HCT116 (cell line): ENCODE data around the gene POT1. TPM values are rescaled to one million over a fixed set of nuclear protein-coding genes. Genes with fewer than 3 reads are reported as not detected.

Source experiments
- ATAC-seq: fragments of 200-7000 bp; cut with Tn5 transposase; 2 replicates; pipeline ENCODE4 v1.9.1; 2020; ENCODE audit warnings: mild to moderate bottlenecking, moderate library complexity
- BruUV-seq: library from RNA; stranded (reverse); fragments of 400-500 nt; replicated peaks from 2 replicates; lab custom pipeline; 2021; lab: Mats Ljungman, UMichigan
- CTCF ChIA-PET: fragments of 300-600 bp; sonication (Branson Sonifier 250); formaldehyde crosslinking; loops from one replicate; lab custom pipeline; 2021; ENCODE audit warnings: antibody characterized with exemption; lab: Charles Lee
- POLR2A ChIA-PET: fragments of 300-600, 350-600 bp; sonication (Branson Sonifier 250); formaldehyde crosslinking; loops from one replicate; lab custom pipeline; 2021; ENCODE audit warnings: antibody characterized with exemption; lab: Charles Lee
- RAD21 ChIA-PET, 2 experiments: fragments of 300-600 bp; sonication (Branson Sonifier 250); formaldehyde crosslinking; loops; one replicate each; lab custom pipeline; 2023; ENCODE audit warnings: low total read pairs in 2 of 2; ENCODE audit not compliant: uncharacterized antibody in 2 of 2, unreplicated experiment in 2 of 2, low non-redundant PET in 1 of 2; lab: Charles Lee
- DNase-seq: peaks from one replicate; pipeline ENCODE4 v3.0.0-alpha.2; 2010; ENCODE audit warnings: low read depth, low spot score
- H2AFZ ChIP-seq: fragments of 200-600 bp; shearing (Covaris generic), sonication (generic); 2 replicates; pipeline ENCODE4 v1.6.1; 2017; ENCODE audit warnings: low read depth, mixed run types, mixed read lengths, antibody characterized with exemption, low read length; ENCODE audit not compliant: poor library complexity, severe bottlenecking
- H3K27ac ChIP-seq: 2 replicates; pipeline ENCODE4 v1.5.1; 2012; ENCODE audit warnings: low read depth, low read length
- H3K27me3 ChIP-seq: fragments of 200-600 bp; sonication (generic); 2 replicates; pipeline ENCODE4 v1.6.1; 2016; ENCODE audit warnings: mixed run types, low read length, mixed read lengths; ENCODE audit not compliant: insufficient read depth
- H3K36me3 ChIP-seq, 2 experiments: fragments of 200-500 bp in 1 of 2; fragments of 200-600 bp in 1 of 2; sonication (Bioruptor generic) in 1 of 2; sonication (generic) in 1 of 2; 2 replicates each; pipeline versions ENCODE4 v1.5.1 to v1.6.1; 2014 to 2016; ENCODE audit warnings: low read length in 2 of 2, inconsistent platforms in 1 of 2, mixed read lengths in 1 of 2, mixed run types in 1 of 2; ENCODE audit not compliant: insufficient read depth in 2 of 2, control insufficient read depth in 1 of 2
- H3K4me1 ChIP-seq, 2 experiments: fragments of 200-600 bp in 1 of 2; sonication (generic) in 1 of 2; 2 replicates each; pipeline versions ENCODE4 v1.5.1 to v1.6.1; 2012 to 2017; ENCODE audit warnings: low read length in 2 of 2, inconsistent platforms in 1 of 2, mild to moderate bottlenecking in 1 of 2, mixed read lengths in 1 of 2, mixed run types in 1 of 2, moderate library complexity in 1 of 2; ENCODE audit not compliant: insufficient read depth in 2 of 2, control insufficient read depth in 1 of 2
- H3K4me2 ChIP-seq: fragments of 200-600 bp; sonication (generic); 2 replicates; pipeline ENCODE4 v1.6.1; 2017; ENCODE audit warnings: mixed run types, low read length, mixed read lengths
- H3K4me3 ChIP-seq, 2 experiments: fragments of 200-600 bp in 1 of 2; sonication (generic) in 1 of 2; replicated peaks in 1 of 2; 2 replicates each; pipeline ENCODE4 v1.5.1; 2011 to 2016; ENCODE audit warnings: low read length in 2 of 2, control low read depth in 1 of 2, low read depth in 1 of 2, mild to moderate bottlenecking in 1 of 2, mixed read lengths in 1 of 2, mixed run types in 1 of 2
- H3K79me2 ChIP-seq: fragments of 200-600 bp; sonication (generic); 2 replicates; pipeline ENCODE4 v1.6.1; 2017; ENCODE audit warnings: mild to moderate bottlenecking, mixed run types, low read length, moderate library complexity, mixed read lengths; ENCODE audit not compliant: insufficient read depth
- H3K9ac ChIP-seq: fragments of 200-600 bp; sonication (generic); 2 replicates; pipeline ENCODE4 v1.6.1; 2016; ENCODE audit warnings: low read length, mixed read lengths
- H3K9me2 ChIP-seq: fragments of 200-600 bp; sonication (generic), shearing (Covaris generic); 2 replicates; pipeline ENCODE4 v1.6.1; 2017; ENCODE audit warnings: mixed run types, mild to moderate bottlenecking, moderate library complexity; ENCODE audit not compliant: insufficient read depth
- H3K9me3 ChIP-seq, 2 experiments: fragments of 200-500 bp in 1 of 2; fragments of 200-600 bp in 1 of 2; sonication (Bioruptor generic) in 1 of 2; sonication (generic) in 1 of 2; 2 replicates each; pipeline ENCODE4 v1.6.1; 2014 to 2017; ENCODE audit warnings: low read length in 2 of 2, mixed read lengths in 2 of 2, inconsistent platforms in 1 of 2, low read depth in 1 of 2, mild to moderate bottlenecking in 1 of 2, mixed run types in 1 of 2, moderate library complexity in 1 of 2; ENCODE audit not compliant: control insufficient read depth in 1 of 2, insufficient read depth in 1 of 2
- H4K20me1 ChIP-seq: fragments of 200-600 bp; sonication (generic), shearing (Covaris generic); 2 replicates; pipeline ENCODE4 v1.6.1; 2017; ENCODE audit warnings: mixed run types, mild to moderate bottlenecking, moderate library complexity; ENCODE audit not compliant: insufficient read depth
- ELF1 ChIP-seq: IDR thresholded peaks from 2 replicates; pipeline ENCODE4 v1.6.1; 2012; ENCODE audit warnings: low read depth, borderline replicate concordance
- EZH2phosphoT487 ChIP-seq: fragments of 200-600 bp; IDR thresholded peaks from 2 replicates; pipeline ENCODE4 v1.6.1; 2018; ENCODE audit warnings: antibody characterized with exemption, borderline replicate concordance
- POLR2AphosphoS5 ChIP-seq: IDR thresholded peaks from 2 replicates; pipeline ENCODE4 v1.6.1; 2011; ENCODE audit warnings: mild to moderate bottlenecking, low read depth, low read length, moderate library complexity
- RAD21 ChIP-seq: IDR thresholded peaks from 2 replicates; pipeline ENCODE4 v1.6.1; 2012; ENCODE audit warnings: low read depth, mild to moderate bottlenecking
- SIN3A ChIP-seq: IDR thresholded peaks from 2 replicates; pipeline ENCODE4 v1.6.1; 2012; ENCODE audit warnings: low read depth
- SRF ChIP-seq: IDR thresholded peaks from 2 replicates; pipeline ENCODE4 v1.6.1; 2012; ENCODE audit warnings: low read depth
- ZFX ChIP-seq: fragments of 450-650 bp; IDR thresholded peaks from 2 replicates; pipeline ENCODE4 v1.6.1; 2017
- ZNF274 ChIP-seq: fragments of 200-500 bp; sonication (Bioruptor generic); IDR thresholded peaks from 2 replicates; pipeline ENCODE4 v1.6.1; 2014; ENCODE audit warnings: mild to moderate bottlenecking, low read depth, low read length, inconsistent platforms
- intact Hi-C: fragments of 100-400 bp; cut with micrococcal nuclease; formaldehyde crosslinking; loops from 2 replicates; pipeline ENCODE4 v1.10.0; 2022
- total RNA-seq: library from RNA; stranded (reverse); gene quantifications from one replicate; pipeline ENCODE4 v1.2.1, GENCODE V29; 2021; ENCODE audit not compliant: unreplicated experiment
- TF ChIP-seq, protein P1 (sequence below): IDR thresholded peaks from 2 replicates; pipeline ENCODE4 v1.6.1; 2012; ENCODE audit warnings: low read depth
- TF ChIP-seq, protein P2 (sequence below): IDR thresholded peaks from 2 replicates; pipeline ENCODE4 v1.6.1; 2012

The POT1 gene
- total RNA-seq, 1 experiment from 2014 or later: 19.5 TPM

DNA sequence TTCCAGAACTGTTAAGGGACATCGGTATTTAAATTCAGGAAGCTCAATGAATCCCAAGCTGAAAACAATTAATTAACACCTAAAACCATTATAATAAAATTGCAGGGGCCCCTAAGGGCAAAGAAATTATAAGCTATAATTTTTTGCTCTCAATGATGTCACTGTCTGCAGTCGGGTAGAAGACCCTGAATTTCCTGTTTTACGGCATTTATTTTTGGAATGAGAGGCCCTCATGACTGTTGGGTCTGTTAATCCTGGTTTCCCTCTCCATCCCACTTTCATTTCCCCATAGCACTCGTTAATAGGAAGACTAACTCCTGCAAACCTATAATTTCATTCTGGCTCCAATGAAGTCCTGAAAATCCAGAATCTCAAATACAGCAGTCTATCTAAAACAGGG is 138.2 kb downstream of the POT1 start (continued):
- TF ChIP-seq, protein P1, sequence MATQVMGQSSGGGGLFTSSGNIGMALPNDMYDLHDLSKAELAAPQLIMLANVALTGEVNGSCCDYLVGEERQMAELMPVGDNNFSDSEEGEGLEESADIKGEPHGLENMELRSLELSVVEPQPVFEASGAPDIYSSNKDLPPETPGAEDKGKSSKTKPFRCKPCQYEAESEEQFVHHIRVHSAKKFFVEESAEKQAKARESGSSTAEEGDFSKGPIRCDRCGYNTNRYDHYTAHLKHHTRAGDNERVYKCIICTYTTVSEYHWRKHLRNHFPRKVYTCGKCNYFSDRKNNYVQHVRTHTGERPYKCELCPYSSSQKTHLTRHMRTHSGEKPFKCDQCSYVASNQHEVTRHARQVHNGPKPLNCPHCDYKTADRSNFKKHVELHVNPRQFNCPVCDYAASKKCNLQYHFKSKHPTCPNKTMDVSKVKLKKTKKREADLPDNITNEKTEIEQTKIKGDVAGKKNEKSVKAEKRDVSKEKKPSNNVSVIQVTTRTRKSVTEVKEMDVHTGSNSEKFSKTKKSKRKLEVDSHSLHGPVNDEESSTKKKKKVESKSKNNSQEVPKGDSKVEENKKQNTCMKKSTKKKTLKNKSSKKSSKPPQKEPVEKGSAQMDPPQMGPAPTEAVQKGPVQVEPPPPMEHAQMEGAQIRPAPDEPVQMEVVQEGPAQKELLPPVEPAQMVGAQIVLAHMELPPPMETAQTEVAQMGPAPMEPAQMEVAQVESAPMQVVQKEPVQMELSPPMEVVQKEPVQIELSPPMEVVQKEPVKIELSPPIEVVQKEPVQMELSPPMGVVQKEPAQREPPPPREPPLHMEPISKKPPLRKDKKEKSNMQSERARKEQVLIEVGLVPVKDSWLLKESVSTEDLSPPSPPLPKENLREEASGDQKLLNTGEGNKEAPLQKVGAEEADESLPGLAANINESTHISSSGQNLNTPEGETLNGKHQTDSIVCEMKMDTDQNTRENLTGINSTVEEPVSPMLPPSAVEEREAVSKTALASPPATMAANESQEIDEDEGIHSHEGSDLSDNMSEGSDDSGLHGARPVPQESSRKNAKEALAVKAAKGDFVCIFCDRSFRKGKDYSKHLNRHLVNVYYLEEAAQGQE: no peak
- TF ChIP-seq EZH2phosphoT487 (no peak), ZNF274 (no peak), ZFX (no peak), SRF (no peak), RAD21 (no peak), POLR2AphosphoS5 (no peak)

DNA sequence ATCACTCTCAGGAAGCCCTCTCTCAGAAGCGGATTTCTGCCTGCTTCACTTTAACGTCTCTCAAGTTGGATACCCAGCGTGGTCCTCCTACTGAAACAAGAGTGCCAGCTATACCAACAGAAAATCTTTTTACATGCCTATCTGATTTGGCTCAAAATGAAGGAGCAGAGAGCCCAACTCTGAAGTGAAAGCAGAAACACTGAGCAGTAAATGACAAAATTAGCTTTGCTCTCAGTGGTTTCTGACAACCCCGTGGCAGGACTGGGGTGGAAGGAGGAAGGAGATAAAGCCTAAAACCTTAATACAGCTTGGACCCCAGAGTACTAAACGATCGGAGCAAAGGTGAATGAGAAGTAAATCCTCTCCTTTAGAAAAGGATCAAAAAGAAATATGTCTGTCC is 139.0 kb downstream of the POT1 start:
- Histone ChIP-seq H3K27me3 (no peaks in the 10 kb centered on the region), H3K4me1 (peaks cover 5 to 9% of the 10 kb centered on the region in 2 experiments; a peak in 2 of 4 replicates), H3K36me3 (no peaks in the 10 kb centered on the region), H3K9ac (no peak overlapping the region), H3K27ac (no peak overlapping the region), H3K9me3 (no peaks in the 10 kb centered on the region), H2AFZ (no peak overlapping the region), H4K20me1 (no peaks in the 10 kb centered on the region), H3K4me3 (no peak overlapping the region), H3K79me2 (no peaks in the 10 kb centered on the region), H3K4me2 (no peak overlapping the region), H3K9me2 (no peaks in the 10 kb centered on the region)
- RAD21 ChIA-PET: no interaction called here
- ATAC-seq (no peak), DNase-seq (no peak)
- POLR2A ChIA-PET: no interaction called here
- TF ChIP-seq SIN3A: no peak
- TF ChIP-seq, protein P2, sequence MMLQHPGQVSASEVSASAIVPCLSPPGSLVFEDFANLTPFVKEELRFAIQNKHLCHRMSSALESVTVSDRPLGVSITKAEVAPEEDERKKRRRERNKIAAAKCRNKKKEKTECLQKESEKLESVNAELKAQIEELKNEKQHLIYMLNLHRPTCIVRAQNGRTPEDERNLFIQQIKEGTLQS: no peak
- TF ChIP-seq ELF1: no peak
- CTCF ChIA-PET: no interaction called here
- BruUV-seq: no TSS peak
- intact Hi-C loops: no loop called here
